IMR-90 (cell line): ENCODE measurements around the gene TM7SF3. TPM values are rescaled to one million over a fixed set of nuclear protein-coding genes. Genes with fewer than 3 reads are reported as not detected.

Experiments
- ATAC-seq: fragments of 200-7000 bp; cut with Tn5 transposase; 2 replicates; pipeline ENCODE4 v1.9.1; 2020; ENCODE audit warnings: low read depth, mild to moderate bottlenecking, moderate library complexity
- BruUV-seq: library from RNA; stranded (reverse); fragments of 400-500 nt; replicated peaks from 2 replicates; lab custom pipeline; 2021; lab: Mats Ljungman, UMichigan
- CTCF ChIA-PET: fragments of 300-600 bp; formaldehyde crosslinking; extraction: SDS; loops from one replicate; lab custom pipeline; 2021; ENCODE audit warnings: antibody characterized with exemption; lab: Yijun Ruan, JAX
- POLR2A ChIA-PET: fragments of 300-600 bp; sonication (Branson Sonifier 250); formaldehyde crosslinking; loops from one replicate; lab custom pipeline; 2022; ENCODE audit warnings: antibody characterized with exemption; ENCODE audit not compliant: unreplicated experiment; lab: Charles Lee
- DNase-seq: peaks from one replicate; pipeline ENCODE4 v3.0.0; 2013
- H2AFZ ChIP-seq: replicated peaks from 2 replicates; pipeline ENCODE3; 2013; ENCODE audit warnings: low read length, mild to moderate bottlenecking; ENCODE audit not compliant: poor library complexity
- H2AK5ac ChIP-seq: 2 replicates; pipeline ENCODE4 v1.6.1; 2013; ENCODE audit warnings: low read depth, low read length, inconsistent platforms
- H2AK9ac ChIP-seq: replicated peaks from 2 replicates; pipeline ENCODE3; 2013; ENCODE audit warnings: mild to moderate bottlenecking, low read depth, low read length, moderate library complexity; ENCODE audit not compliant: poor library complexity
- H2BK120ac ChIP-seq: 2 replicates; pipeline ENCODE4 v1.6.1; 2013; ENCODE audit warnings: low read depth, low read length, inconsistent platforms
- H2BK15ac ChIP-seq: 3 replicates; pipeline ENCODE4 v1.6.1; 2013; ENCODE audit warnings: low read depth, low read length, inconsistent platforms
- H2BK20ac ChIP-seq: 2 replicates; pipeline ENCODE4 v1.6.1; 2013; ENCODE audit warnings: low read depth, mild to moderate bottlenecking, inconsistent platforms, low read length, moderate library complexity
- H2BK5ac ChIP-seq: 2 replicates; pipeline ENCODE4 v1.6.1; 2013; ENCODE audit warnings: mild to moderate bottlenecking, low read depth, low read length, inconsistent platforms; ENCODE audit not compliant: poor library complexity, severe bottlenecking
- H3K14ac ChIP-seq: replicated peaks from 2 replicates; pipeline ENCODE4 v1.6.1; 2013; ENCODE audit warnings: low read depth, low read length, inconsistent platforms
- H3K18ac ChIP-seq: 2 replicates; pipeline ENCODE4 v1.6.1; 2013; ENCODE audit warnings: low read depth, low read length, control low read depth
- H3K23ac ChIP-seq: 2 replicates; pipeline ENCODE4 v1.6.1; 2013; ENCODE audit warnings: low read depth, low read length, inconsistent platforms
- H3K27ac ChIP-seq: 2 replicates; pipeline ENCODE4 v1.5.1; 2013; ENCODE audit warnings: mild to moderate bottlenecking, control low read depth, low read length; ENCODE audit not compliant: insufficient read depth
- H3K27me3 ChIP-seq: 2 replicates; pipeline ENCODE4 v1.6.1; 2013; ENCODE audit warnings: low read length; ENCODE audit not compliant: control insufficient read depth, insufficient read depth
- H3K36me3 ChIP-seq: 2 replicates; pipeline ENCODE4 v1.6.1; 2013; ENCODE audit warnings: low read length, mixed read lengths; ENCODE audit not compliant: control insufficient read depth, insufficient read depth
- H3K4ac ChIP-seq: 2 replicates; pipeline ENCODE4 v1.6.1; 2013; ENCODE audit warnings: low read depth, low read length, inconsistent platforms
- H3K4me1 ChIP-seq: 2 replicates; pipeline ENCODE4 v1.6.1; 2013; ENCODE audit warnings: low read length, mixed read lengths; ENCODE audit not compliant: control insufficient read depth, insufficient read depth
- H3K4me2 ChIP-seq: 2 replicates; pipeline ENCODE4 v1.6.1; 2013; ENCODE audit warnings: low read depth, mild to moderate bottlenecking, control low read depth, low read length, moderate library complexity
- H3K4me3 ChIP-seq: 2 replicates; pipeline ENCODE4 v1.5.1; 2013; ENCODE audit warnings: low read depth, mild to moderate bottlenecking, control low read depth, low read length, moderate library complexity; ENCODE audit not compliant: insufficient read depth
- H3K56ac ChIP-seq: 2 replicates; pipeline ENCODE4 v1.6.1; 2013; ENCODE audit warnings: low read length, inconsistent platforms; ENCODE audit not compliant: insufficient read depth; ENCODE audit errors: extremely low read depth
- H3K79me1 ChIP-seq, 2 experiments: 2 replicates each; pipeline ENCODE4 v1.6.1; 2013; ENCODE audit warnings: low read length in 2 of 2, inconsistent platforms in 1 of 2, low read depth in 1 of 2
- H3K9ac ChIP-seq: 2 replicates; pipeline ENCODE4 v1.6.1; 2013; ENCODE audit warnings: low read depth, low read length, control low read depth
- H3K9me1 ChIP-seq: 2 replicates; pipeline ENCODE4 v1.6.1; 2013; ENCODE audit warnings: low read length, inconsistent platforms; ENCODE audit not compliant: insufficient read depth
- H3K9me3 ChIP-seq: 2 replicates; pipeline ENCODE4 v1.6.1; 2013; ENCODE audit warnings: low read length; ENCODE audit not compliant: control insufficient read depth, insufficient read depth
- H4K20me1 ChIP-seq: 2 replicates; pipeline ENCODE4 v1.6.1; 2013; ENCODE audit warnings: low read length, inconsistent platforms; ENCODE audit not compliant: insufficient read depth
- H4K5ac ChIP-seq: 2 replicates; pipeline ENCODE4 v1.6.1; 2013; ENCODE audit warnings: mild to moderate bottlenecking, low read depth, low read length, control low read depth
- H4K8ac ChIP-seq, 2 experiments: 2 replicates each; pipeline ENCODE4 v1.6.1; 2013; ENCODE audit warnings: low read depth in 2 of 2, low read length in 2 of 2, control low read depth in 1 of 2, inconsistent platforms in 1 of 2
- H4K91ac ChIP-seq: 2 replicates; pipeline ENCODE4 v1.6.1; 2013; ENCODE audit warnings: low read depth, low read length, inconsistent platforms; ENCODE audit not compliant: insufficient read depth
- BHLHE40 ChIP-seq: fragments of 150-350 bp; IDR thresholded peaks from 2 replicates; pipeline ENCODE4 v1.6.1; 2016; ENCODE audit warnings: mild to moderate bottlenecking, low read depth, low read length
- CEBPB ChIP-seq: IDR thresholded peaks from 2 replicates; pipeline ENCODE4 v1.6.1; 2012; ENCODE audit warnings: low read depth, low read length, improper control_type of control experiment
- CHD1 ChIP-seq: IDR thresholded peaks from 2 replicates; pipeline ENCODE4 v1.6.1; 2012; ENCODE audit warnings: low read depth, low read length, improper control_type of control experiment
- MAFK ChIP-seq: IDR thresholded peaks from 2 replicates; pipeline ENCODE4 v1.6.1; 2012; ENCODE audit warnings: low read depth, low read length, improper control_type of control experiment
- WGBS, 2 experiments: methylation state at CpG; one replicate each; pipeline versions ENCODE4 v1.1.5 to v1.1.7; 2013; ENCODE audit warnings: missing lambda C conversion rate in 2 of 2; ENCODE audit not compliant: insufficient read length in 1 of 2; ENCODE audit errors: extremely low coverage in 2 of 2; 5-methylcytosine and 5-hydroxymethylcytosine counted together
- dilution Hi-C: fragments of 300-500 bp; cut with HindIII; formaldehyde crosslinking; loops from one replicate; pipeline ENCODE4 v1.14.3; 2018; ENCODE audit warnings: low sequenced_read_pairs; ENCODE audit not compliant: unreplicated experiment
- in situ Hi-C: fragments of 300-500 bp; cut with MboI; formaldehyde crosslinking; loops from 3 replicates; pipeline ENCODE4 v1.14.3; 2019; ENCODE audit warnings: low sequenced_read_pairs, inconsistent platforms, mixed read lengths
- intact Hi-C: fragments of 100-400 bp; cut with micrococcal nuclease; formaldehyde crosslinking; loops from 2 replicates; pipeline ENCODE4 v1.10.0; 2022
- polyA plus RNA-seq, 3 experiments: library from polyadenylated mRNA; depleted of rRNA; stranded (reverse); fragments of >200 nt; gene quantifications; 2 replicates each; pipeline ENCODE4 v1.2.3, GENCODE V29; 2012; ENCODE audit warnings: low replicate concordance in 1 of 3
- total RNA-seq: library from RNA; depleted of rRNA; stranded (reverse); fragments of >200 nt; gene quantifications from 2 replicates; pipeline ENCODE4 v1.2.3, GENCODE V29; 2012
- TF ChIP-seq, protein P1 (sequence below): fragments of 150-350 bp; IDR thresholded peaks from 2 replicates; pipeline ENCODE4 v1.6.1; 2016; ENCODE audit warnings: low read depth, mild to moderate bottlenecking, low read length, moderate library complexity, borderline replicate concordance

Gene TM7SF3
- total and polyA plus RNA-seq, 2 of the 4 experiments (the other 2 are of a cell fraction), result 35.3 to 46.6 TPM

DNA sequence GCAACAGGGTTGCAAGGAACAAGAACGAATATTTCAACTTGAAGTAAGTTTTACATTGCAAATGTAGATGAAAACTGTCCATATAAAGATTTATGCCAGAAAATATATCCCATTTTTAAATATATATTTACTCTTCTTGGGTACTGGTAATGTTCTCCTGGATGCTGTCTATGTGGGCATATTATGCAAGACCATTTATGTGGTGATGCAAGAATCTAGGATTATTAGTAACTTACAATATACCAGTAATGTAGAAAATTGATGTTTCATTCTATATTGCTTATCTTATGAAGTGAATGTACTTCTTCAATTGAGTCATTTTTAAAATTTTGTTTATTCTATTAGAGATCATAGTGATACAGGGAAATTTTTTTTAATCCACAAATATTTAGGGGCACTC is 50.8 kb downstream of the TM7SF3 start:
- DNase-seq, result peak; percentile 16
- H3K27me3 ChIP-seq, result no peaks in the 10 kb centered on the region
- H3K4ac ChIP-seq, result no peak overlapping the region
- H4K20me1 ChIP-seq, result no peaks in the 10 kb centered on the region
- no TSS peak for BruUV-seq
- H3K9me1 ChIP-seq, result peaks cover 4% of the 10 kb centered on the region; the same call in 1 of the 2 replicates
- peak; percentile 74 for TF ChIP-seq CEBPB
- TF ChIP-seq, protein P1, sequence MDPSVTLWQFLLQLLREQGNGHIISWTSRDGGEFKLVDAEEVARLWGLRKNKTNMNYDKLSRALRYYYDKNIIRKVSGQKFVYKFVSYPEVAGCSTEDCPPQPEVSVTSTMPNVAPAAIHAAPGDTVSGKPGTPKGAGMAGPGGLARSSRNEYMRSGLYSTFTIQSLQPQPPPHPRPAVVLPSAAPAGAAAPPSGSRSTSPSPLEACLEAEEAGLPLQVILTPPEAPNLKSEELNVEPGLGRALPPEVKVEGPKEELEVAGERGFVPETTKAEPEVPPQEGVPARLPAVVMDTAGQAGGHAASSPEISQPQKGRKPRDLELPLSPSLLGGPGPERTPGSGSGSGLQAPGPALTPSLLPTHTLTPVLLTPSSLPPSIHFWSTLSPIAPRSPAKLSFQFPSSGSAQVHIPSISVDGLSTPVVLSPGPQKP, result no peak
- no peak for TF ChIP-seq CHD1
- no peak for TF ChIP-seq MAFK
- no peak for TF ChIP-seq BHLHE40
- H2AFZ ChIP-seq, result no peak overlapping the region
- no peak overlapping the region for H3K9ac ChIP-seq
- dilution Hi-C loops, result no loop called here
- no peak overlapping the region for H3K56ac ChIP-seq
- WGBS, 2 experiments, result no CpG with 5 or more reads among the region's 1 CpG
- H2BK120ac ChIP-seq, result no peak overlapping the region
- ChIA-PET POLR2A (no interaction called here), CTCF (no interaction called here)
- no peak overlapping the region for H3K27ac ChIP-seq
- intact Hi-C loops, result loop anchor here (5.0 kb wide), 1 partner anchor 39 kb away; no protein-coding TSS in a partner anchor
- no peak overlapping the region for H2BK5ac ChIP-seq
- H3K18ac ChIP-seq, result no peak overlapping the region
- H3K9me3 ChIP-seq, result no peaks in the 10 kb centered on the region
- in situ Hi-C loops, result no loop called here
- no peak overlapping the region for H2BK20ac ChIP-seq
- no peak overlapping the region for H3K14ac ChIP-seq
- H3K23ac ChIP-seq, result no peak overlapping the region
- ATAC-seq, result no peak
- H4K8ac ChIP-seq, result no peak overlapping the region
- H2AK5ac ChIP-seq, result no peak overlapping the region
- H2AK9ac ChIP-seq, result no peak overlapping the region
- no peak overlapping the region for H3K4me3 ChIP-seq
- H3K4me1 ChIP-seq, result no peaks in the 10 kb centered on the region
- peaks cover 8% of the 10 kb centered on the region for H3K36me3 ChIP-seq
- H2BK15ac ChIP-seq, result no peak overlapping the region
- H3K79me1 ChIP-seq, result no peaks in the 10 kb centered on the region
- no peak overlapping the region for H4K5ac ChIP-seq
- H3K4me2 ChIP-seq, result no peak overlapping the region
- H4K91ac ChIP-seq, result no peak overlapping the region
